Measurements from ENCODE around the gene CTIF.

GRCh38 chr18:48897531-48897930 is 358.7 kb downstream of the CTIF start:
- TF ChIP-seq, protein P1, sequence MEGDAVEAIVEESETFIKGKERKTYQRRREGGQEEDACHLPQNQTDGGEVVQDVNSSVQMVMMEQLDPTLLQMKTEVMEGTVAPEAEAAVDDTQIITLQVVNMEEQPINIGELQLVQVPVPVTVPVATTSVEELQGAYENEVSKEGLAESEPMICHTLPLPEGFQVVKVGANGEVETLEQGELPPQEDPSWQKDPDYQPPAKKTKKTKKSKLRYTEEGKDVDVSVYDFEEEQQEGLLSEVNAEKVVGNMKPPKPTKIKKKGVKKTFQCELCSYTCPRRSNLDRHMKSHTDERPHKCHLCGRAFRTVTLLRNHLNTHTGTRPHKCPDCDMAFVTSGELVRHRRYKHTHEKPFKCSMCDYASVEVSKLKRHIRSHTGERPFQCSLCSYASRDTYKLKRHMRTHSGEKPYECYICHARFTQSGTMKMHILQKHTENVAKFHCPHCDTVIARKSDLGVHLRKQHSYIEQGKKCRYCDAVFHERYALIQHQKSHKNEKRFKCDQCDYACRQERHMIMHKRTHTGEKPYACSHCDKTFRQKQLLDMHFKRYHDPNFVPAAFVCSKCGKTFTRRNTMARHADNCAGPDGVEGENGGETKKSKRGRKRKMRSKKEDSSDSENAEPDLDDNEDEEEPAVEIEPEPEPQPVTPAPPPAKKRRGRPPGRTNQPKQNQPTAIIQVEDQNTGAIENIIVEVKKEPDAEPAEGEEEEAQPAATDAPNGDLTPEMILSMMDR (IDR thresholded peaks at IDR 0.05), result no peak
- TF ChIP-seq POLR2A (IDR thresholded peaks at IDR 0.05), result no peak
- no peak for TF ChIP-seq EP300 (IDR thresholded peaks at IDR 0.05; ENCODE audit: low read depth)
- TF ChIP-seq POLR2AphosphoS5 (IDR thresholded peaks at IDR 0.05), result no peak

Measured in transverse colon (tissue), 4 donors.